Right lobe of liver (tissue), 4 donors: ENCODE results near the gene SLC12A2.

Experiments used
- POLR2A ChIP-seq: fragments of 450-650 bp; IDR thresholded peaks from one replicate; pipeline ENCODE4 v1.6.1; 2017; ENCODE audit warnings: antibody characterized with exemption, mild to moderate bottlenecking
- TF ChIP-seq, protein P1 (sequence below), 4 donors: fragments of 200-600 bp in 3 of 4; fragments of 450-650 bp in 1 of 4; IDR thresholded peaks; one replicate each; pipeline versions ENCODE4 v1.5.1 to v1.8.0; 2016 to 2022; ENCODE audit warnings: antibody characterized with exemption in 4 of 4, mild to moderate bottlenecking in 2 of 4
- donor health status: DM: no; HTN: no; CAD: no.
- donor health status: DM: no; HTN: no; CAD: no.
- donor health status: DM: no; HTN: yes; CAD: no.

DNA sequence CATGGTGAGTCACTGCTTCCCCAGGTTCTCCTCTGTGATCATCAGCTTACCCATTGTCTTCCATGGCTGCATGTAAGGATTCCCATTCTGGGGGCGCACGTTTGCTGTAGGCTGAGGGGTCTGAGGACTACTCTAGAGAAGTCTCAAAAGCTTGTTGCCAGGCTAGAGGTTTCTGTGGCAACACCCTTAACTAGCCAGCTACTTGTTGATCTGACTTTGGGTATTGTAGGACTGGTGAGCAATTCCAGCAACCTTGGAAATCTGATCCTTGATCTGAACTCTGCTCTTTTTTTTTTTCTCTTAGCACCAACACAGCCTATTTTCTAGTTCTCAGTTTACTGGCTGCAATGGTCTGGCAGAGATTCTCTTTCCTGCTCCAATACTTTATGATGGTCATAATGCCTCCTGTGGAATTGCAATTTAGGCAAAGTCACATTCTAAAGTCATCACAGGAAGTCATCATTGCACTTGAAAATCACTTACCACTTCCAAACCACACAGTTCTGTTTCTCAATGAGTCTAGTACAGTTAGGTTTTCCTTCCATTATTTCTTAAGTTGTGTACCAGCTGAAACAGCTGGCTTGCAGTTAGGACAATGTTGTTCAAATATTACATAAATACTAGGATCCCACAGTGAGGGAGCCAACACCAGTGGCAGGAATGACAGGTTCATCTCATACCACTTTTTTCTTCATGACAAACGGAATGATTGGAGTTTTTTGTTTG lies 110.3 kb downstream of the SLC12A2 start:
- TF ChIP-seq, protein P1, sequence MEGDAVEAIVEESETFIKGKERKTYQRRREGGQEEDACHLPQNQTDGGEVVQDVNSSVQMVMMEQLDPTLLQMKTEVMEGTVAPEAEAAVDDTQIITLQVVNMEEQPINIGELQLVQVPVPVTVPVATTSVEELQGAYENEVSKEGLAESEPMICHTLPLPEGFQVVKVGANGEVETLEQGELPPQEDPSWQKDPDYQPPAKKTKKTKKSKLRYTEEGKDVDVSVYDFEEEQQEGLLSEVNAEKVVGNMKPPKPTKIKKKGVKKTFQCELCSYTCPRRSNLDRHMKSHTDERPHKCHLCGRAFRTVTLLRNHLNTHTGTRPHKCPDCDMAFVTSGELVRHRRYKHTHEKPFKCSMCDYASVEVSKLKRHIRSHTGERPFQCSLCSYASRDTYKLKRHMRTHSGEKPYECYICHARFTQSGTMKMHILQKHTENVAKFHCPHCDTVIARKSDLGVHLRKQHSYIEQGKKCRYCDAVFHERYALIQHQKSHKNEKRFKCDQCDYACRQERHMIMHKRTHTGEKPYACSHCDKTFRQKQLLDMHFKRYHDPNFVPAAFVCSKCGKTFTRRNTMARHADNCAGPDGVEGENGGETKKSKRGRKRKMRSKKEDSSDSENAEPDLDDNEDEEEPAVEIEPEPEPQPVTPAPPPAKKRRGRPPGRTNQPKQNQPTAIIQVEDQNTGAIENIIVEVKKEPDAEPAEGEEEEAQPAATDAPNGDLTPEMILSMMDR (IDR thresholded peaks at IDR 0.05), result no peak
- no peak for TF ChIP-seq POLR2A
